Neural cell (in vitro differentiated cells): Measurements from ENCODE around the gene NRCAM. TPM values are rescaled to one million over a fixed set of nuclear protein-coding genes. Genes with fewer than 3 reads are reported as not detected.

ENCODE experiments used
- H2AFZ ChIP-seq: fragments of 200-600, 300-800 bp; sonication (generic), shearing (Covaris generic); 2 replicates; pipeline ENCODE4 v1.6.0; 2014; ENCODE audit warnings: low read depth, mild to moderate bottlenecking, antibody characterized with exemption, low read length, moderate library complexity
- H3F3A ChIP-seq: fragments of 200-600 bp; shearing (Covaris generic); 2 replicates; pipeline ENCODE4 v1.6.1; 2016; ENCODE audit warnings: mild to moderate bottlenecking, moderate library complexity, mixed read lengths, antibody characterized with exemption, low read length; ENCODE audit not compliant: insufficient read depth, poor library complexity, severe bottlenecking
- H3K27ac ChIP-seq: fragments of 200-600, 300-800 bp; sonication (generic), shearing (Covaris generic); 2 replicates; pipeline ENCODE4 v1.5.1; 2014; ENCODE audit warnings: mild to moderate bottlenecking, low read length, moderate library complexity
- H3K27me3 ChIP-seq: fragments of 300-800, 200-600 bp; sonication (generic), shearing (Covaris generic); 2 replicates; pipeline ENCODE4 v1.6.0; 2014; ENCODE audit warnings: mild to moderate bottlenecking, low read depth, low read length, moderate library complexity; ENCODE audit not compliant: insufficient read depth
- H3K36me3 ChIP-seq: fragments of 300-800, 200-600 bp; sonication (generic), shearing (Covaris generic); 2 replicates; pipeline ENCODE4 v1.5.1; 2014; ENCODE audit warnings: mild to moderate bottlenecking, antibody characterized with exemption, low read length, moderate library complexity; ENCODE audit not compliant: insufficient read depth
- H3K4me2 ChIP-seq: fragments of 300-800, 200-600 bp; sonication (generic), shearing (Covaris generic); 2 replicates; pipeline ENCODE4 v1.6.0; 2014; ENCODE audit warnings: mild to moderate bottlenecking, low read length
- H3K4me3 ChIP-seq: fragments of 300-800, 200-600 bp; sonication (generic), shearing (Covaris generic); 2 replicates; pipeline ENCODE4 v1.5.1; 2014; ENCODE audit warnings: mild to moderate bottlenecking, low read length, moderate library complexity
- H3K79me2 ChIP-seq: fragments of 200-600 bp; shearing (Covaris generic); replicated peaks from 2 replicates; pipeline ENCODE4 v1.6.0; 2014; ENCODE audit warnings: mild to moderate bottlenecking, low read length, moderate library complexity; ENCODE audit not compliant: insufficient read depth
- H3K9ac ChIP-seq: fragments of 300-800, 200-600 bp; sonication (generic), shearing (Covaris generic); 2 replicates; pipeline ENCODE4 v1.6.1; 2016; ENCODE audit warnings: mild to moderate bottlenecking, low read length, mixed read lengths
- H3K9me2 ChIP-seq: fragments of 200-600 bp; shearing (Covaris generic); 2 replicates; pipeline ENCODE4 v1.6.1; 2016; ENCODE audit warnings: mild to moderate bottlenecking, low read length, mixed read lengths; ENCODE audit not compliant: insufficient read depth
- H3K9me3 ChIP-seq: fragments of 200-600, 300-800 bp; sonication (generic), shearing (Covaris generic); 2 replicates; pipeline ENCODE4 v1.6.1; 2016; ENCODE audit warnings: mild to moderate bottlenecking, mixed run types, low read length, moderate library complexity, mixed read lengths
- H4K20me1 ChIP-seq: fragments of 200-600 bp; shearing (Covaris generic); 2 replicates; pipeline ENCODE4 v1.6.1; 2016; ENCODE audit warnings: mild to moderate bottlenecking, mixed run types; ENCODE audit not compliant: insufficient read depth
- CTCF ChIP-seq: fragments of 450-650 bp; IDR thresholded peaks from 2 replicates; pipeline ENCODE4 v1.5.1; 2014; ENCODE audit warnings: antibody characterized with exemption, mild to moderate bottlenecking, moderate library complexity; ENCODE audit not compliant: poor library complexity, severe bottlenecking
- EP300 ChIP-seq: fragments of 450-650 bp; conservative IDR thresholded peaks from 2 replicates; pipeline ENCODE4 v1.6.1; 2014; ENCODE audit warnings: antibody characterized with exemption, mild to moderate bottlenecking, moderate library complexity; ENCODE audit not compliant: poor library complexity, severe bottlenecking
- EZH2 ChIP-seq: fragments of 200-600, 300-800 bp; shearing (Covaris generic), sonication (generic); IDR thresholded peaks from 2 replicates; pipeline ENCODE4 v1.6.1; 2014; ENCODE audit warnings: antibody characterized with exemption, low read length, borderline replicate concordance, mild to moderate bottlenecking; ENCODE audit not compliant: insufficient read depth, poor library complexity, severe bottlenecking
- MXI1 ChIP-seq: fragments of 450-650 bp; conservative IDR thresholded peaks from 2 replicates; pipeline ENCODE4 v1.6.1; 2014; ENCODE audit warnings: antibody characterized with exemption, mild to moderate bottlenecking; ENCODE audit not compliant: poor library complexity, severe bottlenecking
- POLR2AphosphoS5 ChIP-seq: IDR thresholded peaks from 2 replicates; pipeline ENCODE4 v1.6.1; 2012
- RAD21 ChIP-seq: fragments of 450-650 bp; conservative IDR thresholded peaks from 2 replicates; pipeline ENCODE4 v1.6.1; 2014; ENCODE audit warnings: antibody characterized with exemption, mild to moderate bottlenecking, moderate library complexity
- REST ChIP-seq: IDR thresholded peaks from 2 replicates; pipeline ENCODE4 v1.6.1; 2012; ENCODE audit warnings: borderline replicate concordance
- SMC3 ChIP-seq: fragments of 450-650 bp; conservative IDR thresholded peaks from 2 replicates; pipeline ENCODE4 v1.6.1; 2014; ENCODE audit warnings: antibody characterized with exemption, mild to moderate bottlenecking, moderate library complexity; ENCODE audit not compliant: poor library complexity
- TAF1 ChIP-seq: IDR thresholded peaks from 2 replicates; pipeline ENCODE4 v1.6.1; 2012; ENCODE audit warnings: low read depth
- polyA plus RNA-seq: library from polyadenylated mRNA; depleted of rRNA; stranded (reverse); fragments of >200 nt; gene quantifications from 2 replicates; pipeline ENCODE4 v1.2.3, GENCODE V29; 2014

NRCAM gene
- polyA plus RNA-seq, 1 donor from 2014 or later: 90.9 TPM

GRCh38 chr7:108479751-108480150 lies 23.5 kb upstream of the NRCAM start:
- H3K4me3 ChIP-seq: no peak overlapping the region
- peaks cover 15% of the 10 kb centered on the region for H3K36me3 ChIP-seq
- no peak overlapping the region for H3K27ac ChIP-seq
- H3K4me2 ChIP-seq: no peak overlapping the region
- H3K9ac ChIP-seq: no peak overlapping the region
- no peak overlapping the region for H2AFZ ChIP-seq
- no peaks in the 10 kb centered on the region for H3K9me3 ChIP-seq
- H3K9me2 ChIP-seq: no peaks in the 10 kb centered on the region
- no peaks in the 10 kb centered on the region for H3K27me3 ChIP-seq
- TF ChIP-seq RAD21 (no peak), MXI1 (no peak), REST (no peak), EP300 (no peak), CTCF (no peak), POLR2AphosphoS5 (no peak), SMC3 (no peak), EZH2 (no peak), TAF1 (no peak)
- no peaks in the 10 kb centered on the region for H3F3A ChIP-seq
- no peaks in the 10 kb centered on the region for H4K20me1 ChIP-seq
- no peaks in the 10 kb centered on the region for H3K79me2 ChIP-seq

GRCh38 chr7:108479118-108479517 lies 22.9 kb upstream of the NRCAM start:
- Histone ChIP-seq H3F3A (no peaks in the 10 kb centered on the region), H3K9me3 (no peaks in the 10 kb centered on the region), H4K20me1 (no peaks in the 10 kb centered on the region), H3K9ac (no peak overlapping the region), H3K9me2 (no peaks in the 10 kb centered on the region), H2AFZ (no peak overlapping the region), H3K27ac (no peak overlapping the region), H3K4me2 (no peak overlapping the region), H3K36me3 (peaks cover 15% of the 10 kb centered on the region), H3K4me3 (no peak overlapping the region), H3K27me3 (no peaks in the 10 kb centered on the region), H3K79me2 (no peaks in the 10 kb centered on the region)
- TF ChIP-seq SMC3 (no peak), RAD21 (no peak), TAF1 (no peak), MXI1 (no peak), EZH2 (no peak), EP300 (no peak), POLR2AphosphoS5 (no peak), REST (no peak)
